HG03066 (cell line): Measurements from ENCODE around the gene CTNS.

ENCODE experiments used
- ATAC-seq: cut with Tn5 transposase; IDR thresholded peaks from one replicate; pipeline ENCODE4 v1.9.1; 2021; ENCODE audit warnings: low read depth; ENCODE audit not compliant: unreplicated experiment

Gene CTNS

GRCh38 chr17:3622977-3623594, 13.5 kb upstream of the CTNS start:
- ATAC-seq: no peak

GRCh38 chr17:3626831-3627768, 9.5 kb upstream of the CTNS start:
- ATAC-seq: no peak

GRCh38 chr17:3627769-3628167, 8.8 kb upstream of the CTNS start:
- no peak for ATAC-seq

GRCh38 chr17:3630781-3631180, 5.8 kb upstream of the CTNS start:
- no peak for ATAC-seq

- ATAC-seq: no peak
Observed at GRCh38 chr17:3632287-3632686, 4.3 kb upstream of the CTNS start.

GRCh38 chr17:3635474-3636153, 946 bp upstream of the CTNS start:
- ATAC-seq: no peak

GRCh38 chr17:3636908-3637373, 381 bp downstream of the CTNS start:
- peak; percentile 7 for ATAC-seq

GRCh38 chr17:3639981-3640596, 3.5 kb downstream of the CTNS start:
- no peak for ATAC-seq

GRCh38 chr17:3641014-3641413, 4.5 kb downstream of the CTNS start:
- no peak for ATAC-seq

GRCh38 chr17:3641717-3642486, 5.3 kb downstream of the CTNS start:
- no peak for ATAC-seq

- no peak for ATAC-seq
Observed at GRCh38 chr17:3643889-3644349, 7.4 kb downstream of the CTNS start.

GRCh38 chr17:3645310-3645709, 8.8 kb downstream of the CTNS start:
- ATAC-seq: no peak

GRCh38 chr17:3647251-3647650, 10.7 kb downstream of the CTNS start:
- no peak for ATAC-seq

- ATAC-seq: no peak
Observed at GRCh38 chr17:3647769-3648555, 11.4 kb downstream of the CTNS start.

GRCh38 chr17:3655766-3656165, 19.2 kb downstream of the CTNS start:
- no peak for ATAC-seq

- no peak for ATAC-seq
Observed at GRCh38 chr17:3656353-3656752, 19.8 kb downstream of the CTNS start.

- ATAC-seq: no peak
Observed at GRCh38 chr17:3656755-3657587, 20.4 kb downstream of the CTNS start.

GRCh38 chr17:3657588-3657869, 21.0 kb downstream of the CTNS start:
- no peak for ATAC-seq
